ENCODE measurements around the gene PTPN14.

The PTPN14 gene

DNA sequence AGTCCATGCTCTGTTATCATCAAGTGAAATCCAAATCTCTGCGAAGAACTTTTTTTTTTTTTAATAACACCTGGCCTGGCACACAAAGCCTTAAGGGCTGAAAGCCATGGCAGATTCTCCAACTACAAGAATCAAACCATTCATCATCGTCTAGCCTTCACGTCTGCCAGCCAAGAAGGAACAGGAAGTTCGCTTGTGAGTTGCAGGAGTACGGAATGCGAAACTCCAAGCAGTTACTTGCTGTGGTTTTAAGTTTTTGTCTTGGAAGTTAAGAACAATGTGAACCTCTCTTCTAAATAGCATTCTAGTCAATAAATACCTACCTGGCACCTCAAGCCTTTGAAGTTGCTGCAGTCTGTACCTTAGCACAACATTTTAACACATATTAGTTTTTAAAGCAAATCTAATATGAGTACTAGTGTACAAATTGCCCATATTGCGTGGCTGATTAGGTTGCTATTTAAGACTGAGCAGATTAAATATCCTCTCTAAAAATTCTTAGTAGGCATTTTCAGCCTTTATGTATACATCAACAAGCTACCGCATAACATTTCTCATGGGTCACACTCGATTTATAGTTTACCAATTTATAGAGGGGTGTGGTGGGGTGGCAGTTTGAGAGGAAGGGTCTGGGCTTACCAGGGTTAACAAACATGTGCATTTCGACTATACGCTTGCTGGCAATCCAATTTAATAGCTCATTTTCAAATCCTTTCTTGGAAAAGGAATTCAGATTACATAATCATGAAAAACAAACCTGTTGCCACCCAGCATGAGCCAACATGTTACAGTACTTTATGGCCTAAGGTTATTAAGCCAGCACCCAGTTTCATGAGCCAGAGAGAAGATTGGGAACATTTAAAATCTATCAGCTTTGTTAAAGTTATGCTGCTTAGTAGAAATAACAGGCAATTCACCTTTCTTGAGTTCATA is 22.2 kb upstream of the PTPN14 start:
- TF ChIP-seq OSR1 (CRISPR knock-in tag; IDR thresholded peaks at IDR 0.05) (no peak), CREB5 (CRISPR knock-in tag; IDR thresholded peaks at IDR 0.05; ENCODE audit: low read depth) (no peak), GLIS3 (CRISPR knock-in tag; IDR thresholded peaks at IDR 0.05) (no peak), ESRRG (CRISPR knock-in tag; IDR thresholded peaks at IDR 0.05) (no peak), CSDC2 (CRISPR knock-in tag; IDR thresholded peaks at IDR 0.05) (no peak), ZC3H10 (CRISPR knock-in tag; IDR thresholded peaks at IDR 0.05) (no peak), PATZ1 (CRISPR knock-in tag; IDR thresholded peaks at IDR 0.05; ENCODE audit: borderline replicate concordance) (no peak)
- no peak for ATAC-seq

GRCh38 chr1:214571281-214571680 is 19.9 kb upstream of the PTPN14 start:
- no peak for ATAC-seq
- TF ChIP-seq, protein P1, sequence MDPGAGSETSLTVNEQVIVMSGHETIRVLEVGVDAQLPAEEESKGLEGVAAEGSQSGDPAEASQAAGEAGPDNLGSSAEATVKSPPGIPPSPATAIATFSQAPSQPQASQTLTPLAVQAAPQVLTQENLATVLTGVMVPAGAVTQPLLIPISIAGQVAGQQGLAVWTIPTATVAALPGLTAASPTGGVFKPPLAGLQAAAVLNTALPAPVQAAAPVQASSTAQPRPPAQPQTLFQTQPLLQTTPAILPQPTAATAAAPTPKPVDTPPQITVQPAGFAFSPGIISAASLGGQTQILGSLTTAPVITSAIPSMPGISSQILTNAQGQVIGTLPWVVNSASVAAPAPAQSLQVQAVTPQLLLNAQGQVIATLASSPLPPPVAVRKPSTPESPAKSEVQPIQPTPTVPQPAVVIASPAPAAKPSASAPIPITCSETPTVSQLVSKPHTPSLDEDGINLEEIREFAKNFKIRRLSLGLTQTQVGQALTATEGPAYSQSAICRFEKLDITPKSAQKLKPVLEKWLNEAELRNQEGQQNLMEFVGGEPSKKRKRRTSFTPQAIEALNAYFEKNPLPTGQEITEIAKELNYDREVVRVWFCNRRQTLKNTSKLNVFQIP (CRISPR knock-in tag; IDR thresholded peaks at IDR 0.05; ENCODE audit: borderline replicate concordance, low read depth), result no peak
- TF ChIP-seq PATZ1 (CRISPR knock-in tag; IDR thresholded peaks at IDR 0.05; ENCODE audit: borderline replicate concordance) (no peak), RARB (CRISPR knock-in tag; IDR thresholded peaks at IDR 0.05) (no peak), GLIS3 (CRISPR knock-in tag; IDR thresholded peaks at IDR 0.05) (no peak), SNAI2 (CRISPR knock-in tag; IDR thresholded peaks at IDR 0.05) (no peak), ESRRG (CRISPR knock-in tag; IDR thresholded peaks at IDR 0.05) (no peak), CSDC2 (CRISPR knock-in tag; IDR thresholded peaks at IDR 0.05) (no peak), ZFP30 (CRISPR knock-in tag; IDR thresholded peaks at IDR 0.05) (no peak), ZNF565 (CRISPR knock-in tag; conservative IDR thresholded peaks at IDR 0.05; ENCODE audit: low read depth) (no peak), TSHZ2 (CRISPR knock-in tag; IDR thresholded peaks at IDR 0.05) (no peak), OSR1 (CRISPR knock-in tag; IDR thresholded peaks at IDR 0.05) (no peak)

DNA sequence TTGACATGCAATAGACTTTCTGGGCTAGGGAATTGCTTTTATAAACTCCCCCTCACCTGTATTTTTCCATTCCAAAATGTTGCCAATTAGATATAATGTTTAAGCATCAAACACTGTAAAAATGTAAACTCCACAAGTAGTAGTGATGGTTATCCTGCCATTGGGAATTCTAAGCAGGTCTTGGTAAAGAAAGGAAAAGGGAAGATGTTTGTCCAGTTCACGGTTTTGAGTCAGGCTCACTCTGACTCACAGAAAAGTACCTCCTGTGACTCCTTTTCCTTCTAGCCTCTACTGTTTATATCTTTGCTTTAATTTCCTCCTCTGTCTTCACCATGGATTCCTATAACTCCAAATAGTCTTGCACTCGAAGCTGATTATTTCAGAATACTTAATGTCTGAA is 19.0 kb upstream of the PTPN14 start:
- ATAC-seq, result peak; percentile 34
- no peak for TF ChIP-seq ZNF8 (CRISPR knock-in tag; IDR thresholded peaks at IDR 0.05)
- TF ChIP-seq PPARA (CRISPR knock-in tag; IDR thresholded peaks at IDR 0.05; ENCODE audit: borderline replicate concordance), result no peak
- no peak for TF ChIP-seq ZNF70 (CRISPR knock-in tag; IDR thresholded peaks at IDR 0.05)

GRCh38 chr1:214569357-214570004 is 18.1 kb upstream of the PTPN14 start:
- peak; percentile 82 for ATAC-seq
- no peak for TF ChIP-seq ZFP3 (CRISPR knock-in tag; IDR thresholded peaks at IDR 0.05)
- no peak for TF ChIP-seq ZFP30 (CRISPR knock-in tag; IDR thresholded peaks at IDR 0.05)
- no peak for TF ChIP-seq ARNTL (CRISPR knock-in tag; IDR thresholded peaks at IDR 0.05; ENCODE audit: borderline replicate concordance, low read depth)
- TF ChIP-seq SNAI2 (CRISPR knock-in tag; IDR thresholded peaks at IDR 0.05), result no peak
- no peak for TF ChIP-seq ZC3H10 (CRISPR knock-in tag; IDR thresholded peaks at IDR 0.05)
- TF ChIP-seq, protein P2, sequence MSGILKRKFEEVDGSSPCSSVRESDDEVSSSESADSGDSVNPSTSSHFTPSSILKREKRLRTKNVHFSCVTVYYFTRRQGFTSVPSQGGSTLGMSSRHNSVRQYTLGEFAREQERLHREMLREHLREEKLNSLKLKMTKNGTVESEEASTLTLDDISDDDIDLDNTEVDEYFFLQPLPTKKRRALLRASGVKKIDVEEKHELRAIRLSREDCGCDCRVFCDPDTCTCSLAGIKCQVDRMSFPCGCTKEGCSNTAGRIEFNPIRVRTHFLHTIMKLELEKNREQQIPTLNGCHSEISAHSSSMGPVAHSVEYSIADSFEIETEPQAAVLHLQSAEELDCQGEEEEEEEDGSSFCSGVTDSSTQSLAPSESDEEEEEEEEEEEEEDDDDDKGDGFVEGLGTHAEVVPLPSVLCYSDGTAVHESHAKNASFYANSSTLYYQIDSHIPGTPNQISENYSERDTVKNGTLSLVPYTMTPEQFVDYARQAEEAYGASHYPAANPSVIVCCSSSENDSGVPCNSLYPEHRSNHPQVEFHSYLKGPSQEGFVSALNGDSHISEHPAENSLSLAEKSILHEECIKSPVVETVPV (CRISPR knock-in tag; IDR thresholded peaks at IDR 0.05), result no peak
- no peak for TF ChIP-seq PATZ1 (CRISPR knock-in tag; IDR thresholded peaks at IDR 0.05; ENCODE audit: borderline replicate concordance)

Measured in SK-N-SH treated with all-trans-retinoic acid at 6 μM for 48 hours (cell line).